Transverse colon (tissue), 4 donors: Measurements from ENCODE around the gene SKOR2.

Experiments used
- POLR2A ChIP-seq: fragments of 450-650 bp; IDR thresholded peaks from one replicate; pipeline ENCODE4 v1.6.1; 2016; ENCODE audit warnings: antibody characterized with exemption, mild to moderate bottlenecking, moderate library complexity
- POLR2AphosphoS5 ChIP-seq, 3 donors: sonication (generic); formaldehyde crosslinking; IDR thresholded peaks; one replicate each; pipeline ENCODE4 v1.6.1; 2016; ENCODE audit warnings: antibody characterized with exemption in 3 of 3
- TF ChIP-seq, protein P1 (sequence below), 5 experiments: fragments of 200-600 bp in 3 of 5; fragments of 450-650 bp in 2 of 5; sonication (generic) in 3 of 5; IDR thresholded peaks; 1 replicate in 2 of 5; 2 replicates in 3 of 5; pipeline ENCODE4 v1.5.1; 2016 to 2017; ENCODE audit warnings: antibody characterized with exemption in 5 of 5, inconsistent platforms in 3 of 5, mild to moderate bottlenecking in 2 of 5, moderate library complexity in 1 of 5

DNA sequence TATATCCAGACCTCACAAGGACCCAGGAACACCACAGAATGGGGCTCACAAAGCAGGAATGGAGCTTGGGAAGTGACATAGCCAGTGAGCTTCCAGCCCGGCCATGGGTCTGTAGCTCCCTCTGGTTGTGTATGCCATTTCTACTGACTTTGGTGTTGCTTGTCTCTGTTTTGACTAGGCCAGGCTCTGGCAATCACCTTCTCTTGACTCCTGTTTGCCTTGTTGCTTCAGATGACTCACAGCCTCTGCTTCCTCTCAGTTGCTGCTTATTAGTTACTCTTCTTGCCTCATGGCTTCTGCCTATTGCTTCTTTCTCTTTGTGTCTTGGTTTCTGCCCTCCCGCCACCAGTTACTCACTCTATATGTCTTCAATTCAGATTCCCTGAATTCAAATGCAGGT, 59.5 kb downstream of the SKOR2 start:
- TF ChIP-seq, protein P1, sequence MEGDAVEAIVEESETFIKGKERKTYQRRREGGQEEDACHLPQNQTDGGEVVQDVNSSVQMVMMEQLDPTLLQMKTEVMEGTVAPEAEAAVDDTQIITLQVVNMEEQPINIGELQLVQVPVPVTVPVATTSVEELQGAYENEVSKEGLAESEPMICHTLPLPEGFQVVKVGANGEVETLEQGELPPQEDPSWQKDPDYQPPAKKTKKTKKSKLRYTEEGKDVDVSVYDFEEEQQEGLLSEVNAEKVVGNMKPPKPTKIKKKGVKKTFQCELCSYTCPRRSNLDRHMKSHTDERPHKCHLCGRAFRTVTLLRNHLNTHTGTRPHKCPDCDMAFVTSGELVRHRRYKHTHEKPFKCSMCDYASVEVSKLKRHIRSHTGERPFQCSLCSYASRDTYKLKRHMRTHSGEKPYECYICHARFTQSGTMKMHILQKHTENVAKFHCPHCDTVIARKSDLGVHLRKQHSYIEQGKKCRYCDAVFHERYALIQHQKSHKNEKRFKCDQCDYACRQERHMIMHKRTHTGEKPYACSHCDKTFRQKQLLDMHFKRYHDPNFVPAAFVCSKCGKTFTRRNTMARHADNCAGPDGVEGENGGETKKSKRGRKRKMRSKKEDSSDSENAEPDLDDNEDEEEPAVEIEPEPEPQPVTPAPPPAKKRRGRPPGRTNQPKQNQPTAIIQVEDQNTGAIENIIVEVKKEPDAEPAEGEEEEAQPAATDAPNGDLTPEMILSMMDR (IDR thresholded peaks at IDR 0.05): no peak
- no peak for TF ChIP-seq POLR2AphosphoS5 (IDR thresholded peaks at IDR 0.05)
- no peak for TF ChIP-seq POLR2A
